Measurements from ENCODE around the gene SUSD1.

GRCh38 chr9:112187404-112187803 is 12.3 kb upstream of the SUSD1 start:
- TF ChIP-seq REST (IDR thresholded peaks at IDR 0.05) = no peak
- TF ChIP-seq CTCF (IDR thresholded peaks at IDR 0.05; ENCODE audit: low read depth, low read length, missing input control) = no peak
- no peak for TF ChIP-seq ZBTB33 (IDR thresholded peaks at IDR 0.05)

Data from liver (tissue), 2 donors.